DND-41 (cell line): ENCODE data around the gene ZNF786.

Experiments
- ATAC-seq: fragments of 200-7000 bp; cut with Tn5 transposase; 3 replicates; pipeline ENCODE4 v1.9.1; 2021; ENCODE audit warnings: low read depth; ENCODE audit not compliant: insufficient read depth
- DNase-seq: peaks from one replicate; pipeline ENCODE4 v3.0.0-alpha.2; 2020
- H2AFZ ChIP-seq: 2 replicates; pipeline ENCODE4 v1.6.0; 2012; ENCODE audit warnings: low read depth, low read length
- H3K27ac ChIP-seq: 2 replicates; pipeline ENCODE4 v1.5.1; 2012; ENCODE audit warnings: low read length, inconsistent platforms
- H3K27me3 ChIP-seq: fragments of 200-600 bp; sonication (generic); 2 replicates; pipeline ENCODE4 v1.6.0; 2012; ENCODE audit warnings: low read length, mild to moderate bottlenecking, inconsistent platforms; ENCODE audit not compliant: insufficient read depth, poor library complexity
- H3K36me3 ChIP-seq: 2 replicates; pipeline ENCODE4 v1.5.1; 2012; ENCODE audit warnings: low read length, inconsistent platforms; ENCODE audit not compliant: insufficient read depth
- H3K4me1 ChIP-seq: 2 replicates; pipeline ENCODE4 v1.5.1; 2012; ENCODE audit warnings: mild to moderate bottlenecking, low read length; ENCODE audit not compliant: insufficient read depth
- H3K4me2 ChIP-seq: 2 replicates; pipeline ENCODE4 v1.6.0; 2012; ENCODE audit warnings: mild to moderate bottlenecking, moderate library complexity, low read length, inconsistent platforms; ENCODE audit not compliant: insufficient read depth
- H3K4me3 ChIP-seq, 2 experiments: fragments of 200-600 bp in 1 of 2; shearing (Covaris generic) in 1 of 2; 2 replicates each; pipeline ENCODE4 v1.5.1; 2012 to 2016; ENCODE audit warnings: inconsistent platforms in 2 of 2, low read length in 2 of 2, mild to moderate bottlenecking in 2 of 2, low read depth in 1 of 2, moderate library complexity in 1 of 2
- H3K79me2 ChIP-seq: 2 replicates; pipeline ENCODE4 v1.6.0; 2012; ENCODE audit warnings: low read length, inconsistent platforms; ENCODE audit not compliant: insufficient read depth
- H3K9ac ChIP-seq: 2 replicates; pipeline ENCODE4 v1.6.0; 2012; ENCODE audit warnings: low read depth, mild to moderate bottlenecking, inconsistent platforms, low read length, moderate library complexity
- H3K9me3 ChIP-seq: 2 replicates; pipeline ENCODE4 v1.5.1; 2012; ENCODE audit warnings: low read length, moderate library complexity, mild to moderate bottlenecking, inconsistent platforms; ENCODE audit not compliant: insufficient read depth, severe bottlenecking
- H4K20me1 ChIP-seq: 2 replicates; pipeline ENCODE4 v1.6.0; 2012; ENCODE audit warnings: low read length; ENCODE audit not compliant: insufficient read depth
- CTCF ChIP-seq: IDR thresholded peaks from 2 replicates; pipeline ENCODE4 v1.5.1; 2012; ENCODE audit warnings: borderline replicate concordance, low read length, moderate library complexity, mild to moderate bottlenecking; ENCODE audit not compliant: poor library complexity, severe bottlenecking; ENCODE audit errors: extremely low read depth
- EZH2 ChIP-seq: IDR thresholded peaks from 3 replicates; pipeline ENCODE4 v1.6.1; 2012; ENCODE audit warnings: borderline replicate concordance, low read depth, mild to moderate bottlenecking, moderate library complexity, low read length, inconsistent platforms; ENCODE audit not compliant: severe bottlenecking

Gene ZNF786

GRCh38 chr7:149130572-149131198 lies 40.2 kb upstream of the ZNF786 start:
- no peak for ATAC-seq

DNA sequence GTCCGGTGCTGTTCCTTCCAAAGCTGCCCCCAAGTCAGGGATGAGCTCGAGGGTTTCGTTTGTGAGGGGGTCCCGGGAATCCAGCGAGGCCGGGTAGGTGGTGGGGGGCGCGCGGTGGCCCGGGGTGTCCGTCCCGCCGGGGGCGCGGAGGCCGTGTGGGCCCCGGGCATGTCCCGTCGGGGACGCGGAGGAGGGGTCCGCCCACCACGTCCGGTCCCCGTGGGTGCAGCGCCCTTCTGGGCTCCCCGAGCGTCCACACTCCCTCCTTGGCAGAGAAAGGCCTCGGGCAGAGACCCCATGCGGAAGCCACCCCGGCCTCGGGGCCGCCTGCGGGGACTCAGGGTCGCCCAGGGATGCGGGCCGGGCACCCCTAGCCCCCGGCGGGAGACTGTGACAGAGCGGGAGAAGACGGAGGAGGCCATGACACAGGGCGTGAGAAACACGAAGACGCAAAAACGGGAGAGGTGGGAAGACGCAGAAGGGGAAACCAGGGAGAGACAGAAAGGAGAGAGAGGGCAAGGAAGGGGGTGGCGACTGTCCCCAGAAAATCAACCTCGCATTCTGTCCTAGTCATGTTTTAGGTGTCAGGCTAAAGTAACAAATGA lies 36.2 kb upstream of the ZNF786 start:
- H3K27ac ChIP-seq, result peak overlapping the region; percentile 100
- H3K9me3 ChIP-seq, result peaks cover 8% of the 10 kb centered on the region
- peaks cover 43% of the 10 kb centered on the region for H3K36me3 ChIP-seq
- peak overlapping the region; percentile 99 for H3K9ac ChIP-seq
- no peaks in the 10 kb centered on the region for H3K27me3 ChIP-seq
- peak overlapping the region; percentile 99 for H2AFZ ChIP-seq
- DNase-seq, result peak; percentile 77
- peak; percentile 67 for ATAC-seq
- peaks cover 20% of the 10 kb centered on the region for H3K4me1 ChIP-seq
- H3K4me2 ChIP-seq, result peak overlapping the region; percentile 86
- H3K79me2 ChIP-seq, result peaks cover 41% of the 10 kb centered on the region
- peak overlapping the region; percentile 92 to 99 for H3K4me3 ChIP-seq
- no peaks in the 10 kb centered on the region for H4K20me1 ChIP-seq
- TF ChIP-seq EZH2 (no peak), CTCF (no peak)

More at GRCh38 chr7:149130572-149131198, 40.2 kb upstream of the ZNF786 start:
- H3K4me3 ChIP-seq, result no peak overlapping the region
- H3K27ac ChIP-seq, result no peak overlapping the region
- H3K4me1 ChIP-seq, result peaks cover 10% of the 10 kb centered on the region
- H4K20me1 ChIP-seq, result no peaks in the 10 kb centered on the region
- TF ChIP-seq EZH2, result no peak
- H3K79me2 ChIP-seq, result peaks cover 31% of the 10 kb centered on the region
- H3K36me3 ChIP-seq, result peaks cover 55% of the 10 kb centered on the region
- no peak overlapping the region for H2AFZ ChIP-seq
- H3K9ac ChIP-seq, result no peak overlapping the region
- DNase-seq, result no peak
- no peaks in the 10 kb centered on the region for H3K27me3 ChIP-seq
- H3K9me3 ChIP-seq, result peaks cover 8% of the 10 kb centered on the region
- no peak overlapping the region for H3K4me2 ChIP-seq

DNA sequence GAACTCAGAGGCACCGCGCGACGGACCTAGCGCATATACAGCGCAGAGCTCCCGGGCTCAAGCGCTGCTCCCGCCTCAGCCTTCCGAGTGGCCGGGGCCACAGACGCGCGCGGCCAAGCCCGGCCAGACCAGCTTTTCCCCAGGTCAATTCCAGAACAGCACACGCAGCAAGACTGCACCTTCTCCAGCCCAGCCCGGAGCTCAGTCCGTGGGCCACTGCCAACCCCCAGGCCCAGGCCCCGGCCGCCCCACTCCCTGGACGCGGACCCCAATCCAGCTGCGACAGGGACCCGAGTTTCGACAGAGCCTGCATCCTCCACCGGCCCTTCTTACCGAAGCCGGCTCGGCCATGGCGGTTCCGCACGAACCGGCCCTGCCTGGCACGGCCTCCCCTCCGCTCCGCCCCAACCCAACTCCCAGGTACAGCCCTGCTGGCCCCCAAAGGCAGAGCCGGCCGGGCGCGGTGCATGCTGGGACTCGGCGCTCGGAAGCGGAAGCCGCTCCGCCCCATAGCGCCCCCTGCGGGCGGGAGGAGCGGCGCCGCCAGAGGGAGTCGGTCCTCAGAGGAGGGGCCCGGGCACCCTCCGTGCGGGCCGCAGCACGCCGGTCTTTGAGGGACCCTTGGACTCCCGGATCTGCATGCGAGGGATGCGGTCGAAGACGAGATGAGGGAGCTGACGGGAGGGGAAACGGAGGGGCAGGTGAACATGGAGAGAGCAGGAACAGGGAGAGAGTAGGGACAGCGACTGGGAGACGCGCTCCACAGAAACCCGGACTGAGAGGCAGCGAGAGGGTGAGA lies 35.5 kb upstream of the ZNF786 start, which contains the start of gene ZNF425:
TSS of gene ZNF425 (minus strand) at position 462 of the 799 bp plus-strand sequence. CDS start at position 351, 111 bp downstream.
- Histone ChIP-seq H4K20me1 (no peaks in the 10 kb centered on the region), H3K79me2 (peaks cover 41% of the 10 kb centered on the region), H3K9ac (peak within 1 kb of the TSS; percentile 99), H3K4me3 (peak within 1 kb of the TSS; percentile 92 to 99), H2AFZ (peak within 1 kb of the TSS; percentile 99), H3K9me3 (peaks cover 8% of the 10 kb centered on the region), H3K4me1 (peaks cover 20% of the 10 kb centered on the region), H3K36me3 (peaks cover 36% of the 10 kb centered on the region), H3K27ac (peak within 1 kb of the TSS; percentile 100), H3K4me2 (peak within 1 kb of the TSS; percentile 86), H3K27me3 (no peaks in the 10 kb centered on the region)
- no peak for TF ChIP-seq EZH2
- TF ChIP-seq CTCF, result peak; percentile 97
- ATAC-seq, result peak; percentile 79
- DNase-seq, result peak; percentile 94
